ENCODE data around the gene IFIT1B. TPM values are rescaled to one million over a fixed set of nuclear protein-coding genes. Genes with fewer than 3 reads are reported as not detected.

IFIT1B gene
- total and polyA plus RNA-seq, 9 of the 15 experiments (the other 6 are each of a cell fraction or from before 2014, with no cell fraction given) = not detected

DNA sequence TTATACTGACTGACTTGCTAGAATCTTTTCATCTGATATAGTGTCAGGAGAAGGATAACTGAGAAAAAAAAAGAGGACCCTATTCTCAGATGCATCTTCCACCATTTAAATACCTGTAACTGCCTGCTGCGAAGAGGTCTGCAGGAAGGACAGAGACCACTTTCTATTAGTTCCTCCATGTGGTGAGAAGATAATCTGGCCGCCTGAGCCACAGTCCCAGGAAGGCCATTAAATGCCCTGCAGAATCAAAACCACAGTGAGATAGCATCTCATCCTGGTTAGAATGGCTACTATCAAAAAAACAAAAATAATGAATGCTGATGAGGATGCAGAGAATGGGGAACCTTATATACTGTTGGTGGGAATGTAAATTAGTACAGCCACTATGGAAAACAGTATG is 19.9 kb upstream of the IFIT1B start (continued):
- TF ChIP-seq, protein P1, sequence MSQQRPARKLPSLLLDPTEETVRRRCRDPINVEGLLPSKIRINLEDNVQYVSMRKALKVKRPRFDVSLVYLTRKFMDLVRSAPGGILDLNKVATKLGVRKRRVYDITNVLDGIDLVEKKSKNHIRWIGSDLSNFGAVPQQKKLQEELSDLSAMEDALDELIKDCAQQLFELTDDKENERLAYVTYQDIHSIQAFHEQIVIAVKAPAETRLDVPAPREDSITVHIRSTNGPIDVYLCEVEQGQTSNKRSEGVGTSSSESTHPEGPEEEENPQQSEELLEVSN (IDR thresholded peaks at IDR 0.05; ENCODE audit: borderline replicate concordance in 1 of 2, extremely low read depth in 1 of 2, insufficient read depth in 1 of 2, insufficient read length in 1 of 2, low read depth in 1 of 2, low read length in 1 of 2, poor library complexity in 1 of 2, severe bottlenecking in 1 of 2) = no peak
- TF ChIP-seq BMI1 (IDR thresholded peaks at IDR 0.05; ENCODE audit: low read length) (no peak), ZC3H4 (CRISPR knock-in tag; IDR thresholded peaks at IDR 0.05; ENCODE audit: borderline replicate concordance) (no peak), HCFC1 (IDR thresholded peaks at IDR 0.05; ENCODE audit: low read depth, low read length) (no peak), ILF3 (IDR thresholded peaks at IDR 0.05; ENCODE audit: borderline replicate concordance) (no peak), ZNF76 (CRISPR knock-in tag; IDR thresholded peaks at IDR 0.05; ENCODE audit: borderline replicate concordance) (no peak)
- TF ChIP-seq, protein P2, sequence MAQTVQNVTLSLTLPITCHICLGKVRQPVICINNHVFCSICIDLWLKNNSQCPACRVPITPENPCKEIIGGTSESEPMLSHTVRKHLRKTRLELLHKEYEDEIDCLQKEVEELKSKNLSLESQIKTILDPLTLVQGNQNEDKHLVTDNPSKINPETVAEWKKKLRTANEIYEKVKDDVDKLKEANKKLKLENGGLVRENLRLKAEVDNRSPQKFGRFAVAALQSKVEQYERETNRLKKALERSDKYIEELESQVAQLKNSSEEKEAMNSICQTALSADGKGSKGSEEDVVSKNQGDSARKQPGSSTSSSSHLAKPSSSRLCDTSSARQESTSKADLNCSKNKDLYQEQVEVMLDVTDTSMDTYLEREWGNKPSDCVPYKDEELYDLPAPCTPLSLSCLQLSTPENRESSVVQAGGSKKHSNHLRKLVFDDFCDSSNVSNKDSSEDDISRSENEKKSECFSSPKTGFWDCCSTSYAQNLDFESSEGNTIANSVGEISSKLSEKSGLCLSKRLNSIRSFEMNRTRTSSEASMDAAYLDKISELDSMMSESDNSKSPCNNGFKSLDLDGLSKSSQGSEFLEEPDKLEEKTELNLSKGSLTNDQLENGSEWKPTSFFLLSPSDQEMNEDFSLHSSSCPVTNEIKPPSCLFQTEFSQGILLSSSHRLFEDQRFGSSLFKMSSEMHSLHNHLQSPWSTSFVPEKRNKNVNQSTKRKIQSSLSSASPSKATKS (CRISPR knock-in tag; IDR thresholded peaks at IDR 0.05) = no peak
- TF ChIP-seq, protein P3, sequence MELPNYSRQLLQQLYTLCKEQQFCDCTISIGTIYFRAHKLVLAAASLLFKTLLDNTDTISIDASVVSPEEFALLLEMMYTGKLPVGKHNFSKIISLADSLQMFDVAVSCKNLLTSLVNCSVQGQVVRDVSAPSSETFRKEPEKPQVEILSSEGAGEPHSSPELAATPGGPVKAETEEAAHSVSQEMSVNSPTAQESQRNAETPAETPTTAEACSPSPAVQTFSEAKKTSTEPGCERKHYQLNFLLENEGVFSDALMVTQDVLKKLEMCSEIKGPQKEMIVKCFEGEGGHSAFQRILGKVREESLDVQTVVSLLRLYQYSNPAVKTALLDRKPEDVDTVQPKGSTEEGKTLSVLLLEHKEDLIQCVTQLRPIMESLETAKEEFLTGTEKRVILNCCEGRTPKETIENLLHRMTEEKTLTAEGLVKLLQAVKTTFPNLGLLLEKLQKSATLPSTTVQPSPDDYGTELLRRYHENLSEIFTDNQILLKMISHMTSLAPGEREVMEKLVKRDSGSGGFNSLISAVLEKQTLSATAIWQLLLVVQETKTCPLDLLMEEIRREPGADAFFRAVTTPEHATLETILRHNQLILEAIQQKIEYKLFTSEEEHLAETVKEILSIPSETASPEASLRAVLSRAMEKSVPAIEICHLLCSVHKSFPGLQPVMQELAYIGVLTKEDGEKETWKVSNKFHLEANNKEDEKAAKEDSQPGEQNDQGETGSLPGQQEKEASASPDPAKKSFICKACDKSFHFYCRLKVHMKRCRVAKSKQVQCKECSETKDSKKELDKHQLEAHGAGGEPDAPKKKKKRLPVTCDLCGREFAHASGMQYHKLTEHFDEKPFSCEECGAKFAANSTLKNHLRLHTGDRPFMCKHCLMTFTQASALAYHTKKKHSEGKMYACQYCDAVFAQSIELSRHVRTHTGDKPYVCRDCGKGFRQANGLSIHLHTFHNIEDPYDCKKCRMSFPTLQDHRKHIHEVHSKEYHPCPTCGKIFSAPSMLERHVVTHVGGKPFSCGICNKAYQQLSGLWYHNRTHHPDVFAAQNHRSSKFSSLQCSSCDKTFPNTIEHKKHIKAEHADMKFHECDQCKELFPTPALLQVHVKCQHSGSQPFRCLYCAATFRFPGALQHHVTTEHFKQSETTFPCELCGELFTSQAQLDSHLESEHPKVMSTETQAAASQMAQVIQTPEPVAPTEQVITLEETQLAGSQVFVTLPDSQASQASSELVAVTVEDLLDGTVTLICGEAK (IDR thresholded peaks at IDR 0.05) = no peak
- TF ChIP-seq, protein P3 (CRISPR knock-in tag; IDR thresholded peaks at IDR 0.05) = no peak
- TF ChIP-seq, protein P4, sequence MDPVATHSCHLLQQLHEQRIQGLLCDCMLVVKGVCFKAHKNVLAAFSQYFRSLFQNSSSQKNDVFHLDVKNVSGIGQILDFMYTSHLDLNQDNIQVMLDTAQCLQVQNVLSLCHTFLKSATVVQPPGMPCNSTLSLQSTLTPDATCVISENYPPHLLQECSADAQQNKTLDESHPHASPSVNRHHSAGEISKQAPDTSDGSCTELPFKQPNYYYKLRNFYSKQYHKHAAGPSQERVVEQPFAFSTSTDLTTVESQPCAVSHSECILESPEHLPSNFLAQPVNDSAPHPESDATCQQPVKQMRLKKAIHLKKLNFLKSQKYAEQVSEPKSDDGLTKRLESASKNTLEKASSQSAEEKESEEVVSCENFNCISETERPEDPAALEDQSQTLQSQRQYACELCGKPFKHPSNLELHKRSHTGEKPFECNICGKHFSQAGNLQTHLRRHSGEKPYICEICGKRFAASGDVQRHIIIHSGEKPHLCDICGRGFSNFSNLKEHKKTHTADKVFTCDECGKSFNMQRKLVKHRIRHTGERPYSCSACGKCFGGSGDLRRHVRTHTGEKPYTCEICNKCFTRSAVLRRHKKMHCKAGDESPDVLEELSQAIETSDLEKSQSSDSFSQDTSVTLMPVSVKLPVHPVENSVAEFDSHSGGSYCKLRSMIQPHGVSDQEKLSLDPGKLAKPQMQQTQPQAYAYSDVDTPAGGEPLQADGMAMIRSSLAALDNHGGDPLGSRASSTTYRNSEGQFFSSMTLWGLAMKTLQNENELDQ (CRISPR knock-in tag; IDR thresholded peaks at IDR 0.05; ENCODE audit: borderline replicate concordance) = no peak

All from K562 (cell line).